Activated naive CD4-positive, alpha-beta T cell (primary cell): ENCODE results near the gene FURIN.
A peak's percentile ranks its signal among the peaks of the same experiment; 100 is the strongest.
"Not testable (repeated sequence)": the region's sequence is repeated elsewhere in the genome, so short reads cannot be mapped to it uniquely, and the experiment has no call there.

Experiments used
- DNase-seq, 4 experiments: peaks; one replicate each; lab custom pipeline; 2025; lab: John Stamatoyannopoulos, UW

The FURIN gene

DNA sequence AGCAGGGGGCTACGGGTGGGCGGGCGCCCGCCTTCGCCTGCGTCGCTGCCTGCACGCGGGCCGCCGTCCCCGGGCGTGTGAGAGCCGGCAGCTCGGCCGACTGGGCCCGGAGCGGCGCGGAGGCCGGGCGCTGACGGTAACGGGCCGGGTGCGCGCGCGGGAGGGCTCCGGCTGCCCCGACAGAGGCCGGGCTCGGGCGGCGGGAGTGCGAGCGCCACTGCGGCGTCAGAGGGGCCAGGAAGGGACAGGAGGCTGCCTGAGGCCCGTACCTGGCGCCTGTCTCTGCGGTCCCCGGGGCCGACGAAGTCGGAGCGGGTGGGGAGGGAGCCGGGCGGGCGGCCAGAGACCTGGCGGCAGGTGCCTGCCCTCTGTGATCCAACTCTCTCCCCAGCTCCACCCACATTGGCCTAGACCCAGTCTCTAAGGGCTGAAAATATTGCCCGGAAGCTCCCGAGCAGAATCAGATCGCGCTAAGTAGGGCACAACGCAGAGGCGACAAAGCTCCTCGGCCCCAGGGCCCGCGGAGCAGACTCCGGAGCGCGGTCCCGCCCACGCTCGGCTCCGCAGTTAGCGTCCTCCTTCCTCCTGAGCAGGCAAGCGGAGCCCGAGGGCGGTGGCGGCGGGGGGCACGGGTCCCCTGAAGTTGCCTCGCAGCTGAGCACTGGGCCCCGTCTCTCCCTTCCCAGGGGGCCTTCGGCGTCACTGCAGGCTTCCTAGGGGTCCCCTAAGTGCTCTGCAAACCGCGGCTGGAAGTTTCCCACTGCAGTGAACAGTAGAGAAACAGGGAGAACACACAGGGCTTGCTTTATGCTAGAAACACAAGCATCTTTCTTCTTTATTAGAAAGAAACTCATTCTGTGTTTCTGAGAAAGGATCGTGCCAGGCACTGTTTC, 34.7 kb downstream of the FURIN start, which contains the start of gene MAN2A2:
TSS of gene MAN2A2 (plus strand) at position 463 of the 893 bp plus-strand sequence. CDS start 906 bp downstream, outside the sequence.
- peak; percentile 37 to 63 (median 44) for DNase-seq

DNA sequence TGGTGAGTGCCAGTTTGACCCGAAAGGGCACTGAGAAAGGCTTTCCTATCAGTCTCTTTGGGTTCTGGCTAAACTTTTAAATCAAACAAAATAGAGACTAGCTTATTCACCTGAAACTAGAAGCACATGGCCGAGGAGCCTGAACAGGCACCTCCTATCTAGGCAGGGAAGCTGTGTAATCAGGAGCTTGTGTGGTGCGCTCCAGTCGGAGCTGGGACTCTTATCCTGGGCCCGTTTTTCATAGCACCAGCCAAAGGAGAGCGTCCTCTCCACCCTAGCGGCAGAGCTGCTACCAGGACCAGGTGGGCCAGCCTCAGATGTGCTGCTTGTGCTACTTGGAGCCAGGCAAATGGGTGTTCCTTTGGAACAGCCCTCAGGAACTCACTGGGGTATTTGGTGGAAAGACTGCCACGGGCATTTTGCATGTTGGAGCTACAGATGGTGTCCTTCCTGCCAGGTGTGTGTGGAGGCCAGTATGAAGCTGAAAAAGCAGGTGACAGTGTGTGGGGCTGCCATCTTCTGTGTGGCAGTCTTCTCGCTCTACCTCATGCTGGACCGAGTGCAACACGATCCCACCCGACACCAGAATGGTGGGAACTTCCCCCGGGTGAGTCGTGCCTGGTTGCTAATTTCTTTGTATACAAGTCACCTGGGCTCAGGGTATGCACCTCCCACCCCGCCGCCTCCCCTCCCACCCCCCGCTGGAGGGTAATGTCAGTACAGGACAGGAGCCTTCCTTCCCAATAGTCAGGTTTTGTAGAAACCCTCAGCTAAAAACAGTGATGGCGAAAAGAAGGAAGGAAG, 35.5 kb downstream of the FURIN start:
- DNase-seq: no peak

GRCh38 chr15:90904746-90905145, 36.4 kb downstream of the FURIN start:
- no peak for DNase-seq

DNA sequence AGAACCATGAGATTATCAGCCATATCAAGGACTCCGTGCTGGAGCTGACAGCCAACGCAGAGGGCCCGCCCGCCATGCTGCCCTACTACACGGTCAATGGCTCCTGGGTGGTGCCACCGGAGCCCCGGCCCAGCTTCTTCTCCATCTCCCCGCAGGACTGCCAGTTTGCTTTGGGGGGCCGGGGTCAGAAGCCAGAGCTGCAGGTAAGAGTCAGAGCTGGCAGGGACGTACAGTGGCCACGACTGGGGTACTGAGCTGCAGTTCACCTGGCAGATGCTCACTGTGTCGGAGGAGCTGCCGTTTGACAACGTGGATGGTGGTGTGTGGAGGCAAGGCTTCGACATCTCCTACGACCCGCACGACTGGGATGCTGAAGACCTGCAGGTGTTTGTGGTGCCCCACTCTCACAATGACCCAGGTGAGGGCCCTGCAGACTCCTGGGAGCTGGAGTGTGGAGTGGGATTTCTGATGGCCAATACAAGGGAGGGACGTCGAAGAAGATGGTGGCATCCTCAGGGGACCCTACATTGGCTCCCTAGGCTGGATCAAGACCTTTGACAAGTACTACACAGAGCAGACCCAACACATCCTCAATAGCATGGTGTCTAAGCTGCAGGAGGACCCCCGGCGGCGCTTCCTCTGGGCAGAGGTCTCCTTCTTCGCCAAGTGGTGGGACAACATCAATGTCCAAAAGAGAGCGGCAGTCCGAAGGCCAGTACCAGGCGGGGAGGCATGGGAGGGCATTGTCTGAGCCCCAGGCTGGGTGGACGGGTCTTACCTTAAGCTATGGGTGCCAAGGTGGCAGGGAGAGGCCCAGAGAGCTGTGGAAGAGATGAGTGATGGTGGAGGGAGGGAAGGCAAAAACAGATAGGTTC, 37.2 kb downstream of the FURIN start:
- no peak for DNase-seq

DNA sequence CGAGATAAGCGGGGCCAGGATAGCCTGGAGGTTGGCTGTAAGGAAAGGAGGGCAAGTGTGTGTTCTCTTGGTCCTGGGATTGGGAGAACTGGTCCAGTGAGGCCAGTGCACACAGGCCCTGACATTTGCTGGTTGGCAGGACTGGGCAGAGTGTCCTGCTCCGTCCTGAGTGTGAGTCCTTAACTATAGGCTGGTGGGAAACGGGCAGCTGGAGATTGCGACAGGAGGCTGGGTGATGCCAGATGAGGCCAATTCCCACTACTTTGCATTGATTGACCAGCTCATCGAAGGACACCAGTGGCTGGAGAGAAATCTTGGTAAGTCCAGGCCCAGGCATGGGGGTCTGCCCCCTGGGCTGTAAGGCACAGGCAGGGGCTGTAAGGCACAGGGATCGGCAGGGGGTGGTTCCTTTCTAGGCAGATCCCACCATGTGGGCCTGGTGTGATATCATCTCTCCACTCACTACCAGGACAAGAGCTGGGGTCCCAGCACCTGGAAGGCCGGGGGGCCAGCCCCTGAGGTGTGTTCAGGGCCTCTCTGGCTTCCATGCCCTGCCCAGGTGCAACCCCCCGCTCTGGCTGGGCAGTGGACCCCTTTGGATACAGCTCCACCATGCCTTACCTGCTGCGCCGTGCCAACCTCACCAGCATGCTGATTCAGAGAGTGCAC, 37.9 kb downstream of the FURIN start:
- DNase-seq: no peak

DNA sequence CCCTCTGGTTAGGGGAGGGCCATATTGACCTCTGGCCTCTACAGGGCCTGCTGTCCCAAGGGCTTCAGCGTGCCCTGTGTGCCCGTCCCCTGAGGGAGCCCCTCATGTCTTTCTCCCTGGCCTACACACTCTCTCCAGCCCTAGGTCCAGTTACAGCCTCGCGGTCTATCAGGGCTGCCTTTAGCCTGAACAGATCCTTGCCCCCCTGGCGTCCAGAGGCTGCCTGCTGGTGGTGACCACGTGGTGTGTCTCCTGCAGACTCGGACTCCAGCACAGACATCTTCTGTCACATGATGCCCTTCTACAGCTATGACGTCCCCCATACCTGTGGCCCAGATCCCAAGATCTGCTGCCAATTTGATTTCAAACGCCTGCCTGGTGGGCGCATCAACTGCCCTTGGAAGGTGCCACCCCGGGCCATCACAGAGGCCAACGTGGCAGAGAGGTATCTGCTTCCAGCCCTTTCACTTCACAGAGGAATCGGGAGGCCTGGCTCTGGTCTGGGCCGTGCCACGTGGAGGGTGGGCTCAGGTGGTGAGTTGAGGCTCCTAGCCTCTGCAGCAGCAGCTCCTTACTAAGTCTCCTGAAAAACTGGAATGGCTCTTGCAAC, 38.8 kb downstream of the FURIN start:
- no peak for DNase-seq

DNA sequence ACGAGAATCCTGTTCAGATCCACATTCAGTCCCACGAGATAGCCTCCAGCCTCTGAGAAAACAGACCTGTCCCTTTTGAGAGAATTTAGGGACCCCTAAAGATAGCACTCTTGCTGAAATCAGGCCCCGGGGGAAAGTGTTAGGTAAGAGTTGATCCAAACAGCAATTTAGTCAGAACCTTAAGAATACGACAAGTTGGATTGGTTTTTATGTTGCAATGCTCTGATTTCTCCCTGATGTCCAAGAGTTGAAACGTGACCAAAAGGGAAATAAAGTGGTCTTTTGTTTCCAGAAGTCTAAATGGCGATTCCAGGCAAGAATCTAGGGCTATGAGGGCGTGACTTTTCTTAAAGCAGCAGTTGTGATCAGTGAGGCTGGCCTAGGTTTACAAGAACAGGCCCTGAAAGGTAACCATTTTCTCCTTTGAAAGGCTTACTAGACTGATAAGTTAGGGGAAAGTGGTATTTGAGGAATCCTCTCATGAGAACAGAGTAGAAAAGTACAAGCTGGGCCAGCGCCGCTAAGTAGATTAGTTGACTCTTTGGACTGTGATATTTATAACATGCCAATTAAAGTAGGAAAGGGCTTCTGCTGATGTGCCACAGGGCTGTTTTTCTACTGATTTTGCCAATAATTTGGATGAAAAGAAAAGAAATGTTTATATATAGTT, 39.6 kb downstream of the FURIN start:
- no peak for DNase-seq

DNA sequence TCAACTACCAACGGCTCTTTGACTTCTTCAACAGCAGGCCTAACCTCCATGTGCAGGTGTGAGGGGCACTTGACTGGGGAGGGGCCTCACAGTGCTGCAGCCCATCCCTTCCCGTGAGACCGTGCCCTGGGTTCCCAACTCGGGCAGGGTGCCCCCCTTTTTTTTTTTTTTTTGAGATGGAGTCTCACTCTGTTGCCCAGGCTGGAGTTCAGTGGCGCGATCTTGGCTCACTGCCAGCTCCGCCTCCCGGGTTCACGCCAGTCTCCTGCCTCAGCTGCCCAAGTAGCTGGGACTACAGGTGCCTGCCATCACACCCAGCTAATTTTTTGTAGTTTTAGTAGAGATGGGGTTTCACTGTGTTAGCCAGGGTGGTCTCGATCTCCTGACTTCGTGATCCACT, 41.1 kb downstream of the FURIN start:
- DNase-seq: not testable (repeated sequence)

GRCh38 chr15:90909976-90910375, 41.6 kb downstream of the FURIN start:
- DNase-seq: no peak

- DNase-seq: no peak
Observed at GRCh38 chr15:90910441-90911301, 42.3 kb downstream of the FURIN start.

DNA sequence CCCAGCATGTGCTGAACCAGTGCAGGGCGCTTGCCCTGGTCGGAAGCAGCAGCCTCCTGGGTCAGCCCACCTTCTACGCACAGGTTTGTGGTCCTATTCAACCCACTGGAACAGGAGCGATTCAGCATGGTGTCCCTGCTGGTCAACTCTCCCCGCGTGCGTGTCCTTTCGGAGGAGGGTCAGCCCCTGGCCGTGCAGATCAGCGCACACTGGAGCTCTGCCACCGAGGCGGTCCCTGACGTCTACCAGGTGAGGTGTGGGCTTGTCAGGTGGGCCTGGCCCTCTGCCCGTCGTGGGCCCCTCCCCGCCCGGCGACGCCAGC, 42.9 kb downstream of the FURIN start:
- no peak for DNase-seq

- no peak for DNase-seq
Observed at GRCh38 chr15:90911906-90912769, 43.8 kb downstream of the FURIN start.

GRCh38 chr15:90912770-90913075, 44.3 kb downstream of the FURIN start:
- DNase-seq: no peak

DNA sequence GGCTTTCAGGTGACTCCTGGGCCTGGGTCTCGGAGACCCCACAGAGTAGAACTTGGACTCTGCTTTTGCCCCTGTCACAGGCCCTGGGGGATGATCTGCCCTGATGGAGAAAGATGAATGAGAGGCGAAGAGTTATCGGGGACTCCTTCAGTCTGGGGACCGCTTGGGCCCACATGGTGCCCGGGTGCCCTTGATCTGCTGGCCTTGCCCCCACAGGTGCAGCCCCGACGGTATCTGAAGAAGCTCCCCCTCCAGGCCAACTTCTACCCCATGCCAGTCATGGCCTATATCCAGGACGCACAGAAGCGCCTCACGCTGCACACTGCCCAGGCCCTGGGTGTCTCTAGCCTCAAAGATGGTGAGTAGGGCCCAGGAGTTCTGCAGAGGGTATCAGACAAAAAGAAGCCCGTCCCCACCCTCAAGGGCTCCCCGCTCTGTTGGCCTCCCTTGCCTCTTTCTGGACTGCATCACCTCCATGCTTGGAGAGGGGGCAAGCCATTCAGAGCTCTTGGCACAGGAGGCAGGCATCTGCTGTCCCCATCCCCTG, 45.1 kb downstream of the FURIN start:
- DNase-seq: no peak

- DNase-seq: no peak
Observed at GRCh38 chr15:90914305-90915080, 46.1 kb downstream of the FURIN start.

- no peak for DNase-seq
Observed at GRCh38 chr15:90915216-90915807, 46.9 kb downstream of the FURIN start.

DNA sequence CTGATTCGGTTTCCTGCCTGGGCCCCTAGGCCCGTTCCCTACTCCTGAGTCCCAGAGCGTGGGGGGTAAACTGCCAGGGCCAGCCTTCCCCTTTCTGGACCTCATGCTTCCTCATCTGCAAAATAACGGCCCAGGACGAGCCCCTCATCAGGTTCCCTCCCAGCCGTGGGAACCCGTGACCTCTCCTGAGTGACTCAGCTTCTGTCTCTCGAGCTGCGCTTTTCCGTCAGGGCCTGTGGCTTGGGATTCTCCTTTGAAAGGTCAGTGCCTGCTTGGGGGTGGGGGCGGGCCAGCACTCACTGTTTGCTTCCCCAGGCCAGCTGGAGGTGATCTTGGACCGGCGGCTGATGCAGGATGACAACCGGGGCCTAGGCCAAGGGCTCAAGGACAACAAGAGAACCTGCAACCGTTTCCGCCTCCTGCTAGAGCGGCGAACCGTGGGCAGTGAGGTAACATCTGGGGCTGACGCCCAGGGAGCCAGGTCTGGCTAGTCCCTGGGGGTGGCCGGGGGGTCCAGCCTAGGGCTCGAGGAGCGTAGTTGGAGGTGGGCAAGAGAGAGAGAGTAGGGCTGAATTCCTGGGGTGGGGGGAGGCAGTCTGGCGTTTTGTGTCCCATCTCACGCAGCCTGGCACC, 47.5 kb downstream of the FURIN start:
- no peak for DNase-seq
